GM19455 (cell line): Measurements from ENCODE around the gene ATXN8OS.
"Not testable (repeated sequence)": the region's sequence is repeated elsewhere in the genome, so short reads cannot be mapped to it uniquely, and the experiment has no call there.

ENCODE experiments used
- ATAC-seq: cut with Tn5 transposase; IDR thresholded peaks from one replicate; pipeline ENCODE4 v1.9.1; 2021; ENCODE audit not compliant: unreplicated experiment

ATXN8OS gene

DNA sequence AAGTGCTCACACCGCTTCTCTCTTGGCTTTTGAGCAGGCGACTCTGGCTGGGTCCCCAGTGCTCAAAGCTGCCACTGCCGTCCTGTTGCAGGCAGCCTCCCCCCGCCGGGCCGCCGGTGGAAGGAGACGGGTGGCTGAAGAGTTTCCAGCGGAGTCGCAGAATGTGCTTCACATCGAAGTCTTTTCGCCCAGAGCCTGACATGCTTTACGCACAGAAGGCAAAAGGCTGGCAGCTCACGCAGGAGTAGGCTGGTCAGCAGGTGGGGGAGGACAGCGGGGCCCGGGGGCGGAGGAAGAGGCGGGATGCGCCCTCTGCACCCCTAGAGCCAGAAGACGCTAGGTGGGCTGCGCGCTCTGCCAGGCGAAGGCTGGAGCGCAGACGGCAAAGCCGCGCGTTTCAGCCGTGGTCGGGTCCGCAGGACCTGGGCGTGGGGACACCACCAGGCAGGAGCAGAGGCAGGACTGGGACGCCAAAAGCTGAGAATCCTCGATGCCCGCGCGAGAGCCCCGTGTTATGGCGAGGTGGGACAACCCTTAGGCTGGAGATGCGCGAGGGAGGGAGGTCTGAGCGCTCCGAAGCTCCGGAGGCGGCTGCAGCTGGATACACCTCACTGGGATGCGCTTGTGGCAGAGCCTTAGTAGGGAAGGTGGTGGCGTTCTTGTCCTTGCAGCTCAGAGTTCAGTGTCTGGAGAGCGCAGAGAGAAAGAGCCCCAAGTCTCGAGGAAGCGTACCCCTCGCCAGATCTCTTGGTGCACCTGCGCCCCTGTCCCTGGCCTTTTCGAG is at the start of gene ATXN8OS:
Gene ATXN8OS (plus strand): TSS at position 329 of the 784 bp plus-strand sequence.
- ATAC-seq = no peak

DNA sequence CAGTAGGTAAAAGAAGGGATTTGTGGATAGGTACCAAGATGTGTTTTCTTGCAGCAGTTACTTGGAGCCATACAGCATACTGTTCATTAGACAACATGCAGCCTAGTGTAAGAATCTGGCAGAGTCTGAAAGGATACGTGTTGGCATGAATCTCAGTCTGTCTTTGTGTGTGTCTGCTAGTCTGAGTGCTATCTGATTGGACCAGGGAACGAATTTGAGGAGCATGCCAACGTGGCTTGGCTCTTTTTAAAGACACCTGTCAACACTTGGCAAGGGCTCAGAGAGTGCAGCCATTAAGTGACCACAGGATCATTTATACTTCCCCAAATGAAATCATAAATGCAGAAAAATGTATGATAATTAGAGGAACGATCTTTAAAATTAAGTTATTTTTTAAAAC is 27.6 kb upstream of the ATXN8OS start:
- no peak for ATAC-seq

DNA sequence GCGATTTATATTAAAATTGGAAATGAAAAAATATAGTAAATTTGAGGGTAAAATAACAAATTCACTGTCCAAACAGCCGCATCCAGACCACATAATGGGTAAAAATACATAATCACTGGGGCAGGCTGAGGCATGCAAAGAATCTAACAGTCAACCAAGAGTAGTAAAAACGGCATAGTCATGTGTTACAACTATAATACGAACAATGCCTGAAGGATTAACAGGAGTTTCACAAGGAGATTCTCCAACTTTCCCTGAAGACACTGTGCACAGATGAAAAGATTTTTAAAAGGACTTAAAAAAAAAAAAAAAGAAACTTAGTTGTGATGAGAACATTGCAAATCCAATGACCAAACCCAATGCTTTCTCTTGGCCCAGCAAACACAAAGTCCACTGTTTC is 20.4 kb upstream of the ATXN8OS start:
- ATAC-seq = no peak

DNA sequence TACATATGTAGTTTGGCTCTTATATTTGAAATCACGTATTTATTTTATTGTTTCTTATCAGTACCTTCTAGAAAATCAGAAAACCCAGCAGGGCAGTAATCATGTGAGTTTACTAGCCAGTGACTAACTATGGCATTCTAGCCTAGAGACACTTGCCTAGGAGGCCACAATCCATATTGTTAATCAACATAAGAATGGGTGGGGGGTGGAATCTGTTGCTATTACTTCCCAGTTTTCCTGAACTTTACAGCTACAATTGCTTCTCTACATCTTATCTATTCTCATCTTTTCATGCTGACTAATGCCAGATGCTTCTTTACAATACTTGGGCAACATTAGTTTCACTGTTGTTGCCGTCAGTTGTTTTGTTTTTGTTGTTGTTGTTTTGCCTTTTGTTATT is 18.7 kb upstream of the ATXN8OS start:
- no peak for ATAC-seq

DNA sequence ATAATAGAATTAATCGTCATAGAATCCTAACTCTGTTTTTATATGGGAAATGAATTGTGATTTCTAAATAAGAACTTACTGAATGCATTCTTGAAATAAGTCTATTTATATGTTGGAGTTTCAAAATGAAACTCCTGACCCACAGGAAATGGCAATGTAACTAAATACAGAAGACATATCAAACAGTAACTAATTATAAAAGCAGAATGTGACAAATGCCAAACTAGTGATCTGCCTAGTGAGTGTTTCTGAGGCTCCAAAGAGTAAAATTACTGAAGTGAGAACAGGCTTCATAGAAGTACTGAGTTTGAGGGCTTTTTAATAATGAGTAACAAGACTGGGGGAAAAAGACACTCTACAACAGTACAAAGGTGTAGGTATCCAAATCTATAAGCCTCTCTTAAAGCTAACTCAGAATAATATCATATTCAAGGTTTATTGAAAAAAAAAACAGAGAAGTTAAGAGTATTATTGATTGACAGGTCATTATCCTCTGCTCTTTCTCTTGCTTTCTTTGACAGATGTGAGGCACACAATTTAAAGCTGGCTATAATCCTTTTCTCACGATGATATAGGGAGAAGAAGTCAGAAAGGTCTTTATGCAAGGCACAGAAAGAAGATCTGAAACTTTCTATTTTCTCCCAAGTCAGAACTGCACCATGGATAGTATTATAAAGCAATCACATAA is 17.4 kb upstream of the ATXN8OS start:
- ATAC-seq = no peak

DNA sequence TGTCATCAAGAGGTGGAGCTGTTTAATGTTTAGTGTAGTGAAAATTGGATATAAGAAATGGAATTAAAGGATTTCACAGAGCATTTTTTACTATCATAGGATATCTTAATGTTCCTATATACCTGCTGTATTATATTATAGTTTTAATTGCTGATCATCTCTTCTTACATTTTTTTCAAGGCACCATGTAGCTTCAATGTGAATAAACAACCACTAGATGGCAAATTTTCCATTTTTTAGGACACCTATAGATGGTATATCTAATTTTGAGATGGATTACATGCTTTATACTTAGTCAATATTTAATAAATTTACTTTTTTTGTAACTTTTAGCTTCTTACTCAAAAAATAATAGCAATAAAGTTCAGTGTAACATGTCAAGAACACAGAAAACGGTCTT is 9.0 kb upstream of the ATXN8OS start:
- no peak for ATAC-seq

DNA sequence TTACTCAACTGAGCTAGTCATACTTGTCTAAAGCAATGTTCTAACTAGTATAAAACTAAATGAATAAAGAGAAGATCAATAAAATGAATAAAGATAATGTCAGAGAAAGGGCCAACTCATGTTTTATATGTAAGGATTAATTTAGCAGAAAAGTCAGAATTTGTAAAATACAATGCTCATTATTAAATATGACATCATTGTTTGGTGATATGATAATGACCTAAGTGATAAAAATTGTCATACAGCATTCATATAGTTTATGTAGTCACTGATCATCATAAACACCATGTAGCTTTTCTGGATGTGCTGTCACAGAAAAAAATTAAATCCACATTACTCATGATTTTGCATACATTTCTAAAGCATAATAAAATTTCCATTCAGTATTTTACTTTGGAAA is 3.1 kb upstream of the ATXN8OS start:
- ATAC-seq = no peak

DNA sequence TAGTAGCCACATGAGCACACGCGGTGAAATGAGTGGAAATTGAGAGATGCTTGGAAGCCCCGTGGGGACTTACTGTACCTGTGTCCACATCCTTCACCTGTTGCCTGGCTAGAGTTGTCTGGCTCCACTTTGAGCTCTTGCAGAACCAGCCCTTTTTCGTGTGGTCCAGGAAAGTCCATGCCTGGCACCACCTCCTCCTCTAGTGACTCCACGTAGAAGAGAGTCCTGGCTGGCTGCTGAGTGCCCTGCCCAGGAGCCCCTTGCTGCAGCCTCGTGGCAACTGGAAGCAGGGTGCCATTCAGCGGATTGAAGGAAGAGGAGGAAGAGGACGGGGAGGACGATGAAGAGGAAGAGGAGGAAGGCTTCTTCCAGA is 515 bp upstream of the ATXN8OS start:
- ATAC-seq = no peak

DNA sequence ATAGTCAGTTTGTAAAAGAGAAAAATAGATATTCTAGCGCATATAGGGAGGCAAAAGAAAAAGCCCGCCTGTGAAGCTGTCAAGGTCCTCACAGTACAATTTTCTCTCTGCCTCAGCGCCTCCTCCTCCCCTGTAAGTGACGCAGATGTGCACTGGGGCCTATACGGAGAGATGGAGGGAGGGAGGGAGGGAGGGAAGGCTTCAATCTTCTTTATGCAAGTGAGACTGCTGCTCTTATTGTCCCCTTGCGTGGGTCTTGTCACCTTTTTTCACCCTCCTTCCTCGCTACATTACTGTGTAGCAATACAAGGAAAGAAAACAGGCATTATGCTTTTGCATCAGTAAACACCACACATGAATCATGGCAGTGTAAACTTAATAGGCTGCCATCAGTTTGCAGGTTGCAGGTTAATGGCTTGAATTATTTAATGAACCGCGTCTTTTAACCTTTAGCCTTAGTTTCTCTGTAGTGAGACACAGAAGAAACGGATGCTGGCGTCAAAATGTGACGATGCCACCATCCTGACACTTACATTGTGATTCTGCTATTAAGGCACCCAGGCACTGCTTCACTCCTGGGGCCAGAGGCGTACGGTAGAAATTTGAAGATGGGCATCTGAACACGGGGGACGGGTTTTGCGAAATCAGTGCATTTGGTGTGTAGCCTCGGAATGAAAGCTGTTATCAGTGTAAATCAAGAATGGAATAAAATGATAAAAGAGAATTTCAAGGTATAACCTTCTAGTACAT is 905 bp downstream of the ATXN8OS start, which contains the start of gene KLHL1:
Gene KLHL1 (minus strand): TSS at position 97 of the 750 bp plus-strand sequence. CDS start 753 bp downstream, outside the sequence.
- no peak for ATAC-seq

DNA sequence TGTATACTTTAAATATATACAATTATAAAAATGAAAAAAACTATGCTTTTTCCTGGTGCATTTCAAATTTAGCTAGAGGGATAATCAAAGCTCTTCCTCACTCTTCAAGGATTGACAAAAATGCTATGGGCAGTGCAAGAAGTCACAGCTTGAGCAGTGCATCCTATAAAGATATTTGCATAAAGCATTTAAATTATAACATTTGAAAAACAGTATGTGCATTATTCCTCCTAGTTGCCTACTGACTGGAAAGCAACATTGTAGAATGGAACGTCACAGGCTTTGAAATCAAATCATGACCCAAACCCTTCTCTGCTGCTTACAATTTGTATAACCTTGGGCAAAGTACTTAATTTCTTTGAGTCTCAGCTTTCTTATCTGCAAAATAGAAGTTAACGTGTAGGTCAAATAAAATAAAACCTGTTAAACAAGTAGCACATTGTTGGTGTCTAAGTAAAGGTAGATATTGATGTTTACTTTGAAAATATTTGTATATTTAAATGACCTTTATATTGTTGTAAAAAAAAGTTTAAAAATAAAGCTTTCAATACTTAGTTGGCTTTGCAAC is 9.8 kb downstream of the ATXN8OS start:
- ATAC-seq = no peak

DNA sequence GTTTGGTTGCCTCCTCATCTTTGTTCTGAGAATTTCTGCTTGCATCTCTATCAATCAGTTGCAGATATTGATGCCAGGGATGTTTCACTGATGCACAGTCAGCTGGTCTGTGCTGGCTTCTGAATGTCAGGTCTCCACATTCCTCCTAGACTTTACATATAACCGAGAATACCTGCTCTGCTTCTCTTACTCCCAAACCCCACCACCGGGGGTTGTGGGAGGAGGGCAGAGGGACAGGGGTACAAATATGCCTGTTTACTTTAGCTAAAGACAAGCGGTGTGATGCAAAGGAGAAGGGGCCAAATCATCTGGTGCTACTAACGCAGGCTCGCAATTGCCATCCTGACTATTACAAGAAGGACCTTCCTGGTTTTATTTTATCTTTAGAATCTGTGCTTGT is 18.1 kb downstream of the ATXN8OS start:
- ATAC-seq = no peak

DNA sequence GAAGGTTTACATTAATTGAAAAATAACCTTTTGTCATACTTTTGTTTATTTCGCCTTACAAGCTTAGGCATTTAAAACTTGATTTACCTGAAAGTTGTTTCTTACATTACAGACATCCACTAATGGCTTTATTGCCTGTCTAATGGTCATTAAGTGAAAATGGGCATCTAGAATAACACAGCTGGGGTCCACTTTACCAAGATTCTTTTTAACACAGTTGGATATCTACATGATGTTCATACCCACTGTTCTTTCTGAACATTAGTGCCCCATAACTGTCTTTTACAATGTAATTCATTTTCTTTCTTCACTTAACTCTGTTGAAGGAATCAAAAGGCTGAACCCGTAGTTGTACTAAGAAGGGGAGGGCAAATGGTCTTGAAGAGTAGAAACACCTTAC is 20.5 kb downstream of the ATXN8OS start:
- no peak for ATAC-seq

DNA sequence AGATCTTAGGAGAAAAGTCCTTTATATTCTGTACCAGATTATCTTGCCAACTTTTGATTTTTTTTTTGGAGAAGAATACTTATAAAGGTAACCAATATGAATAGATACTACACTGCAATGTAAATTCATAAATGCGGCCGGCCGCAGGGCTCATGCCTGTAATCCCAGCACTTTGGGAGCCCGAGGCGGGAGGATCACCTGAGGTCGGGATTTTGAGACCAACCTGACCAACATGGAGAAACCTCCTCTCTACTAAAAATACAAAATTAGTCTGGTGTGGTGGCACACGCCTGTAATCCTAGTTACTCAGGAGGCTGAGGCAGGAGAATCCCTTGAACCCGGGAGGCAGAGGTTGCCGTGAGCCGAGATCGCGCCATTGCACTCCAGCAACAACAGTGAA is 35.0 kb downstream of the ATXN8OS start:
- ATAC-seq = not testable (repeated sequence)

DNA sequence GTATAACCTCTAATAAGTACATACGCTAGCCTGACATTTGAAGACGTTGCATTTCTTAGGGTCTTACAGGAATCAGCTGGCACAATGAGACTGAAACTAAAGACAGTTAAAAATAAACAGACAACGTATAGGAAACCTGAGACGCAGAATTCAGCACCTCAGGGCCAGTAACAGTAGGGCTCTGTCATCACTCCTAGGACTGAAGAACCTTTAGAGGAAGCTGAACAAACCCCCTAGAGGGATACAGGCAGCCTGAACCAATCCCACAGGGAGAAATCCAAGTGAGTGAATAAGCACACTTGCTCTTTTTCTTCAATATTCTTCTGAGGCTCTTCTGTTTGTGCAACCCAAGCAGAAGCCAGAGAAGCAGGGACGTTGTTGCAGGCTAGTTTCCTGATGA is 54.5 kb downstream of the ATXN8OS start:
- no peak for ATAC-seq

DNA sequence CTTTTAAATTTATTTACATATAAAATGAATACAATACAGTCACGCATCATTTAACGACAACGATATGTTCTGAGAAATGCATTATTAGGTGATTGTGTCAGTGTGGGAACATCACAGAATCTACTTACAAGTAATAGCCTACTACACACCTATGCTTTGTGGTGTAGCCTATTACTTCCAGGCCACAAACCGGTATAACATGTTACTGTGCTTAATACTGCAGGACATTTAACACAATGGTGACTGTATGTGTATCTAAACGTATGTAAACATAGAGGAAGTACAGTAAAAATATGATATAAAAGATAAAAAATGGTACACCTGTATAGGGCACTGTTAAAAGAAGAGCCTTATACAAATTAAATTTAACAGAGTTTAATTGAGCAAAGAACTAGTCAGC is 63.1 kb downstream of the ATXN8OS start:
- ATAC-seq = no peak

DNA sequence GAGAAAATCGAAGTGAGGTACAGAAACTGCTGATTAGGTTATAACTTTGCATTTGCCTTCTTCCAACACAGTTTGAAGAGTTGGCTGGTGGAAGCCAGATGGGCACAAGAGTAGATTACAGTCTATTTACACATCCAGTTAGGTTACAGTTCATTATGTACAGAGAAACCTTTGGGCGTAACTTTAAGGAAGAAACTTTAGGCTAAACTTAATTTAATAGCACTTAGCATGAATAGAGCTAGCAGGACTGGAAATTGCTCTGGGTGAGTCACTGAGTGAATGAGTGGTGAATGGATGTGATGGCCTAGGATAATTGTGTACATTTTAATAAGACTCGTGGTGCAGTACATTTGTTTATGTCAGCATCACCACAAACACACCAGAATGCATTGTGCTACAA is 63.5 kb downstream of the ATXN8OS start:
- ATAC-seq = no peak

DNA sequence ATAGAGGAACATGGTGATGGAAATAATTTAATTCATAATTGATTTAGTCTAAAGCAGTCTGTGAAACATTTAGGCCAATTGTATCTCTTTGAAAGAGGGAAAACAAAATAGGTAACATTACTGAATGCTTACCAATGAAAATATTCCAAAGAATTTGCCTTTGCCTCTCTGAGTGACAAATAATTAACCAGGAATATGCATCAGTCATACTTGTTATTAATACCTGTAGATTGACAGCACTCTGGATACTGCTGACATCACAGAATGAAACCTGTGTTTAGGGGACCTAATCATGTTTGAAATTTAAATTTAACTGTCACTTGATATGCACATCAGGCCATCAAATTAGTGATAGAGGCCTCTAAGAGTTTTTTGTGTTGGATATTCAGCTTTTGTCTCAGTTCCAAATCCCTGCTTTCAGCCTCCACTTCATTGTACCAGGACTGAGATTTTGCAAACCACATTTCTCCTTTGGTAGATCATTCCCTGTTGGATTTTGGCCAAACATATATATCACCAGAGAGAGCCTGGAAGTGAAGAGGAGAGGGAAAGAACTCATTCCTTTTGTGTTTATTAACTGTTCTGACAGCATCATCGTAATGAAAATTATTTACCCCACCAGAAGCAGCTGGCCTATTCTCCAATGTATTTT is 65.4 kb downstream of the ATXN8OS start:
- ATAC-seq = no peak

DNA sequence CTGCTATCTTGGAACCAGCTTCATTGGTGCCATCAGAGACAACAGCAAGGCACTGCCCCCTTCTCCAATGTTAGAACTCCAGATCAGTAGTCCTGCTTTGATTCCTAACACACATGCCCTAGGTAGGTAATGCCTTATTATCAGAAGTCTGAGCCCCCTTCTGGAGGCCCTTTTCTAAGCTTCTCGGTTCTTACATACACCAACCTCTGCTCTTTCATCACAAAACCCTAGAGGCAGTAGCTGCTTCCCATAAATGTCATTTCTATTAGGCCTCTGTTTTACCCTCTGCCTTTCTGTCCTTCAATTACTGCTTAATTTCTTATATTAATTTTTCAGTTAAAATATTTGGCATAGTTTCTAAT is 66.0 kb downstream of the ATXN8OS start:
- ATAC-seq = no peak

DNA sequence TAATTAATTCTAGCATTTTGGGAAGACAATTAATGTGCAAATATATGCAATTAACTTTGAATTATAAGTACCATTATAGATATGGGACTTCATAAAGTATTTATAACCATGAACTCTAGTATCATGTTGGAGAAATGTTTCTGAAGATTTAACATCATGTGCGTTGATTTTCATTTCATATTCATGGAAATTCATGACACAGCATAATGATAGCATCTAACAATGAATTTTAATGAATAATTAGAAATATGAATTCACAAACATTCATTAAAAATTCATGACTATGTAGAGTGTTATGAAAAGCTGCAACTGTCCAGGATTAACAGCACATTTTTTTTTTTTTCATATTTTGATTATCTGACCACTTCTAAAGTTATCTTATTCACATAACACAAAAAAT is 70.7 kb downstream of the ATXN8OS start:
- ATAC-seq = no peak
